Germinal center (tissue), 1 donor: ENCODE measurements around the gene LLGL2.
"Not testable (repeated sequence)": the region's sequence is repeated elsewhere in the genome, so short reads cannot be mapped to it uniquely, and the experiment has no call there.

Experiments used
- DNase-seq: peaks from one replicate; pipeline ENCODE4 v3.0.0; 2012; ENCODE audit warnings: mixed read lengths, low spot score

LLGL2 gene

DNA sequence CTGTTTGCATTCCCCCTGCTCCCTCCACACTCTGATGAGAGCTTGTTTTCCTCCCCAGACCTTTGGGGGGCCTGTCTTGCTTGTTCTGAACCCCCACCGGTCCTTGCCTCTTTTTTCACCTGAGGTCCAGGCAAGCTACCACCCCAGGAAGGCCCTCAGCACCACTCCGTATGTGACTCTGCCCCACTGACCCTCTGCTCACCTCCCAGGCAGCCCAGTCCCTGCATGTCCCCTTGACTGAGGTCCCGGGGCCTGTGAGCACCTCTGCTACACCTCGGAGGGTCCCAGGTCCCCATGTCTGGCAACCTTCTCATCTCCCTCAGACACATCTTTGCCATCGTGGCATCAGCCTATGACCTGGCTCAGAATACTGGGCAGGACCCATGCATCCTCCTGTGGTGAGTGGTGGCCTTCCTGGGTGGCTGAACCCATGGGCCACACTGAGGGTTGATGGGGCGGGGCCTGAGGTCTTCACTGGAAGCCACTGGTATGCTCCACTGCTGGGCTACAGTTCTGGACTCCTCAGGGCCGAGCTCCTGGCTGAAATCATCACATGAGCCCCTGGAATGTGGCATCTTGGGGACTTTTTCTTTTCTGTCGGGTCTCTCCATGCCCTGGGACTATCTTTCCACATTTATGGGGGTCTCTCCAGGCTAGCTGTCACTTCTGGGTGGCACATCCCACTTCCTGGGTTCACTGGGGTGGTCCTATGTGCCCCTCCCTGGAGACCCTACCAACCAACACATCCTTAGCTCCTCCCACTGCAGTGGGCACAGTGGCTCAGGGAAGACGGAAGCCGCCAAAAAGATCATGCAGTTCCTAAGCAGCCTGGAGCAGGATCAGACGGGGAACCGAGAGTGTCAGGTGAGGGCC is 65.6 kb downstream of the LLGL2 start:
- no peak for DNase-seq

- DNase-seq: no peak
Observed at GRCh38 chr17:75591722-75592302, 66.3 kb downstream of the LLGL2 start.

GRCh38 chr17:75592348-75593020 is 67.0 kb downstream of the LLGL2 start:
- no peak for DNase-seq

DNA sequence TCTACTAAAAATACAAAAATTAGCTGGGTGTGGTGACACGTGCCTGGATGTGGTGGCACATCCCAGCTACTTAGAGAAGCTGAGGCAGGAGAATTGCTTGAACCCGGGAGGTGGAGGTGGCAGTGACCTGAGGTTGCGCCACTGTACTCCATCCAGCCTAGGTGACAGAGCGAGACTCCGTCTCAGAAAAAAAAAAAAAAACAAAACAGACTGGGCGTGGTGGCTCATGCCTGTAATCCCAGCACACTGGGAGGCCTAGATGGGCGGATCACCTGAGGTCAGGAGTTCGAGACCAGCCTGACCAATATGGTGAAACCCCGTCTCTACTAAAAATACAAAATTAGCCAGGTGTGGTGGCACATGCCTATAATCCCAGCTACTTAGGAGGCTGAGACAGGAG is 67.9 kb downstream of the LLGL2 start:
- DNase-seq: not testable (repeated sequence)

DNA sequence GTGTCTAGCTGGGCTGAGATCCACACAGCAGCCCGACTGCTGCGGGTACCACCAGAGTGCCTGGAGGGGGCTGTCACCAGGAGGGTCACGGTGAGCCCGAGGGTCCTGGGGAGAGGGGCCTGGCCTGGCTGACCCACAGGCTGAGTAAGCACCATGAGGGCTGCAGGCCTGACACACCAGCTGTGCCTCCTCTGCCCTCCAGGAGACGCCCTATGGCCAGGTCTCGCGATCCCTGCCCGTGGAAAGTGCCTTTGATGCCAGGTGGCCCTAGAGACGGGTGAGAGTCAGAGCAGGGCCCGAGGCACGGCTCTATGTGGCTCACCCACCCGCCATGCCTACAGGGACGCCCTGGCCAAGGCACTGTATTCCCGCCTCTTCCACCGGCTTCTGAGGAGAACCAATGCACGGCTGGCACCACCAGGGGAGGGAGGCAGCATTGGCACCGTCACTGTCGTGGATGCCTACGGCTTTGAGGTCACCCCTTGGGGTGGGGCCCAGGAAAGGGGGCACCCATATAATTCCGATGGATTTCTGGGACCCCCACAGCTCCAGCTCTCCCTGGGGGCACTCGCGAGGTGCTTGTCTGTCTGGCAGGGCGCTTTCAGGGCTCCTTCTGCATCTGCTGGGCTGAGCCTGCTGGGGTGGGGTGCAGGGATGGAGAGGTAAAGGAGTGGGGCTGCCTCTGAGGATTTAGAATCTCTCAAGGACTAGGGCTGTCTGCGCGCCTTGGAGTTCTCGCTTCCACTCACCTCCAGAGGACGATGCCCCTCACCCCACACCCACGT is 69.2 kb downstream of the LLGL2 start:
- no peak for DNase-seq

DNA sequence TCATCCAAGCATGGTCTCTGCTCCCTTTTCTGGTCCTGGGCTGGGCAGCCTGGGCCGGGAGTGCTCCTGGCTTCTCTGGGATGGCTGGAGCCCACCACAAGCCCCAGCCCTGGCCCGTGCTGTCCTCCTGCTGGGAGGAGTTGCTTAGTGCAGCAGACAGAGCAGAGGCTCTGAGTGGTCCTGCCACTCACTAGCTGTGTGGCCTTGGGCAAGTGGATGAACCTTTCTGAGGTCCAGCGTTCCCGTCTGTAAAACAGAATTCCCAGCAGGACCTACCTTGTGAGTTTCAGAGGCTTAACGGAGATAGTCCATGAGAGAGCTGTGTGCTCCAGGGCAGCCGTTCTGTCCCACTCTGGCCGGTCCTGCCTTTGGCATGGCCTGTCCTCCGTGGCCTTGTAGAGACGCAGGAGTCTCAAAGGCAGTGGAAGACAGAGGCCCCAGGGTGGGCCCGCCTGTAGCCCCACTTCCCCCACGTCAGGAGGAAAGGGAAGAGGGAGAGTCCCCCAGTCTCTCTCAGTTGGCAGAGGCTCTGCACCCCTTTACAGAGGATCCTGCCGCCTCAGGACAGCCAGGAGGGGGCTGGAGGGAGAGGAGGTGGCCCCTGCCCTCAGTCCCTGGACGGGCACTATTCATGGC is 69.9 kb downstream of the LLGL2 start:
- no peak for DNase-seq

DNA sequence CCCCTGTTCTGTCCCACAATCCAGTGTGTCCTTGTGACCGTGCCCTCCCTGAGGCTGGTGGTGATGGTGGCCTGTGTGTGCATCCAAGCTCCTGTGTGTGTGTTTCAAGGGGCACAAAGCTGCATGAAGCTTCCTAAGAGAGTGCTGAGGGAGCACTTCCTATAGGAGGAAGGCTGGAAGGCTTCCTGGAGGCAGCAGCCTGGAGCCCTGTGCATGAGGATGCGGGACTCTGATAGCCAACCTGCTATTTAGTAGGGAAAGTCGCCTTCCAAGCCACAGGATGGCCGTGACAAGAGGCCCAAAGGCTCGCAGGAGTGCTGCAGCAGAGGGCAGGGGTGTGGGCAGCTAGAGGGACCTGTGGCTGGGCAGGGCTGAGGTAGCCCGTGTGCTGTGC is 70.4 kb downstream of the LLGL2 start:
- no peak for DNase-seq

DNA sequence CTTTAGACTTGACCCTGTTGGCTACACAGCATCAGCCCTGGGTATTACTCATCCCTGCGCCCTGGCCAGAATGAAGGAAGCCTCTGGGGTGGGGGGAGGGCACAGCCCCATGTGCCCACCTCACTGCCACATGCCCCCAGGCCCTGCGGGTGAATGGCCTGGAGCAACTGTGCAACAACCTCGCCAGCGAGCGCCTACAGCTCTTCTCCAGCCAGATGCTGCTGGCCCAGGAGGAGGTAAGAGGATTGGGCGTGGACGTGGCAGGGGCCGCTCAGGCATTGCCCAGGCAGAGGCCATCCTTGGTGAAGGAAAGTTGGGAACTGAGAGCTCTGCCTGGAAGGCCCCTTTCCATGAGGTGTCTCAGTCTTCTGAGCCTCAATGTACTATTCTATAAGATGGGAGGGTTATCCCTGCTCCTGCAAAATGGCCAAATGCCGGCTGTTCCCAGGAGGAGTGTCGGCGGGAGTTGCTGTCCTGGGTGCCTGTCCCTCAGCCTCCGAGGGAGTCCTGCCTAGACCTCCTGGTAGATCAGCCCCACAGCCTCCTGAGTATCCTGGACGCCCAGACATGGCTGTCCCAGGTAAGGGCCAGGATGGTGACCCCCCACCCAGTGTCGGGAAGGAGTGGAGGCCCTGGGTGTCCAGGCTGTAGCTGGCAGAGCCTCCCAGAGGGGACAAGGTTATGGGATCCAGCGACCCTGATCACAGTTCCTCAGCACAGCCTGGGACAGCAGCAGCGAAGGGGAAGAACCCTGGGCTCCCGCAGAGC is 71.0 kb downstream of the LLGL2 start:
- no peak for DNase-seq

GRCh38 chr17:75601057-75601987 is 75.8 kb downstream of the LLGL2 start:
- peak; percentile 70 for DNase-seq

DNA sequence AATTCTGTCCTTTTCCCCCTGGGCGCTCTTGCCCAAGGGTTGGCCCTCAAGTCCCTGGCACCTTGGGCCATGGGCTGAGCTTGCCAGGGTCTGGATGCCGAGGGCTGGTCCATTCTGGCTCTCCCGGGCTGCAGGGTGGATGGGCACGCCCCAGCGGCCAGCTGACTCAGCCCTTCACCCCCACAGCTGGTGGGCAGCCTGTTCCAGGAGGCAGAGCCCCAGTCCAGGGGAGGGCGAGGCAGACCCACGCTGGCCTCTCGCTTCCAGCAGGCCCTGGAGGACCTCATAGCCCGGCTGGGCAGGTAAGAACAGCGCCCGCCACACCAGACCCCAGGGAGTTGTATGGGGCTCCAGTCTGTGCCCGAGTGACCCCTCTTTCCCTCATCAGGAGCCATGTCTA is 77.1 kb downstream of the LLGL2 start:
- DNase-seq: no peak

GRCh38 chr17:75603123-75603522 is 77.6 kb downstream of the LLGL2 start:
- DNase-seq: no peak

GRCh38 chr17:75604034-75604695 is 78.7 kb downstream of the LLGL2 start:
- DNase-seq: no peak

GRCh38 chr17:75605790-75606189 is 80.3 kb downstream of the LLGL2 start:
- no peak for DNase-seq

DNA sequence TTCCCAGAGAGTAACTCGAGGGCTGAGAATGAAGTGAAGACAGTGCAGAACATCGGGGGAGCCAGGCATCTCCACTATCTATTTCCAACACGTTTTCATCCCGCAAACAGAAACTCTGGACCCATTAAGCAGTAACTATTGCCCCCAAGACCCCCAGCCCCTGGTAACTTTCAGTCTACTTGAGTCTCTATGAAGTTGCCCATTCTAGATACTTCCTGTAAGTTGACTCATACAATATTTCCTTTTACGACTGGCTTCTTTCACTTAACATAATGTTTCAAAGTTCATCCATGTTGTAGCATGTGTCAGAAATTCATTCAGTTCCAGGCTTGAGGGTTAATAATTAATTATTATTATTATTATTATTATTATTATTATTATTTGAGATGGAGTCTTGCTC is 81.6 kb downstream of the LLGL2 start:
- no peak for DNase-seq

DNA sequence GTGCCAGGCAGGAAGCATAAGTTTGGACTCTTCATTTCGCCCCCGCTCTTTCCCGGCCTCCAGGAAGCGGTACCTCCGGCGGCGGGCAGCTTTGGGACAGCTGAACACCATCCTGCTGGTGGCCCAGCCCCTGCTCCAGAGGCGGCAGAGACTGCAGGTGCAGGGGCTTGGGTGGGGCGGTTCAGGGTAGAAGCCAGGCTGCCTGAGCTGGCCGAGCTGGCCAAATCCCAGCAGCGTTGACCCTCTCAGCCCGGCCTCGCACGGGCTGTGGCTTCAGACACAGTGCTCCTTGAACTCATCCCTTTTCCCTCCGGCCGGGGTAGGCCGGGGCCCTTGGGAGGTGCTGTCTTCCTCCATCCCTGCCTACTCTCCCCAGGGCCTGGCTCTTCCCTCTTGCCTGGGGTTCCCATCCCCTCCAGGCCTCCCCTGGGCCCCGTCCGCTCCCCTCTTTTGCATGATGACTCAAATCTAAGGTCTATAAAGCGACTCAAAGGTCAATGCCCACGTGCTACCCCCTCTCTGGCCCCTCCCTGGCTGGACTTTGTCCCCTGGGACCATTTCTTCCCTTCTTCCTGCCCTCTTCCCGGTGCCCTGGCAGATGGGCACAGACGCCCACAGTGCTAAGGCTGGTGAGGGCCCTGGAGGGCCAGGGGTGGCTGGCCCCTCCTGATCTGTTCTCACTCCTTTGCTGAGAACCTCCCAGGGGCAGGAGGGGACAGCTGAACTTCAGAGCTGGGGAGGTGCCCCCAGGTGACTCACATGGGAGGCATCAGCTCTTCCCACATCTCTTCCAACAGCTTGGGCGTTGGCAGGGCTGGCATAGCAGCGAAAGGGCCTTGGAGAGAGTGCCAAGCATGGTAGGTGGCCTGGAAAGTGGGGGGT is 84.8 kb downstream of the LLGL2 start:
- DNase-seq: no peak

- DNase-seq: no peak
Observed at GRCh38 chr17:75611851-75612429, 86.4 kb downstream of the LLGL2 start.

- DNase-seq: no peak
Observed at GRCh38 chr17:75612906-75613626, 87.6 kb downstream of the LLGL2 start.
